Body of pancreas (tissue), 4 donors: ENCODE data around the gene TNIK.

Experiments used
- CTCF ChIP-seq, 7 experiments: fragments of 450-650 bp in 4 of 7; fragments of 200-600 bp in 3 of 7; sonication (generic) in 3 of 7; IDR thresholded peaks; one replicate each; pipeline ENCODE4 v1.5.1; 2016 to 2019; ENCODE audit warnings: antibody characterized with exemption in 7 of 7
- POLR2A ChIP-seq, 3 donors: fragments of 450-650 bp; IDR thresholded peaks; one replicate each; pipeline ENCODE4 v1.6.1; 2016; ENCODE audit warnings: antibody characterized with exemption in 3 of 3, mild to moderate bottlenecking in 2 of 3

- peak; percentile 19 to 75 (median 71) for TF ChIP-seq CTCF (IDR thresholded peaks at IDR 0.05)
- TF ChIP-seq POLR2A (IDR thresholded peaks at IDR 0.05), result no peak
These were observed 410.3 kb downstream of the TNIK start for GRCh38 chr3:171049861-171050444.
